ENCODE data around the gene REXO4. TPM values are rescaled to one million over a fixed set of nuclear protein-coding genes. Genes with fewer than 3 reads are reported as not detected.
"Not testable (repeated sequence)": the region's sequence is repeated elsewhere in the genome, so short reads cannot be mapped to it uniquely, and the experiment has no call there.

Gene REXO4
- total RNA-seq, result 15.1 TPM

GRCh38 chr9:133417541-133418461, at the start of gene REXO4:
TSS of gene REXO4 (minus strand) at chr9:133418010. CDS start at chr9:133417844, 166 bp downstream.
- peak; percentile 77 for DNase-seq

- no peak for DNase-seq
Observed at GRCh38 chr9:133467101-133467500, 49.3 kb upstream of the REXO4 start.

GRCh38 chr9:133465984-133466383, 48.2 kb upstream of the REXO4 start:
- no peak for DNase-seq

GRCh38 chr9:133464638-133465037, 46.8 kb upstream of the REXO4 start:
- DNase-seq, result no peak

GRCh38 chr9:133463864-133464615, 46.2 kb upstream of the REXO4 start:
- no peak for DNase-seq

- DNase-seq, result no peak
Observed at GRCh38 chr9:133463234-133463863, 45.5 kb upstream of the REXO4 start.

- no peak for DNase-seq
Observed at GRCh38 chr9:133461975-133462374, 44.2 kb upstream of the REXO4 start.

- no peak for DNase-seq
Observed at GRCh38 chr9:133460405-133461175, 42.8 kb upstream of the REXO4 start.

- DNase-seq, result peak; percentile 96
Observed at GRCh38 chr9:133459476-133460404, 41.9 kb upstream of the REXO4 start, which contains the start of gene CACFD1. TSS of gene CACFD1 (plus strand) at chr9:133459978. CDS start at chr9:133460067, 89 bp downstream.

- DNase-seq, result no peak
Observed at GRCh38 chr9:133458643-133459312, 41.0 kb upstream of the REXO4 start.

- no peak for DNase-seq
Observed at GRCh38 chr9:133457748-133458147, 39.9 kb upstream of the REXO4 start.

- DNase-seq, result no peak
Observed at GRCh38 chr9:133457233-133457632, 39.4 kb upstream of the REXO4 start.

- DNase-seq, result no peak
Observed at GRCh38 chr9:133456409-133456808, 38.6 kb upstream of the REXO4 start.

GRCh38 chr9:133455936-133456335, 38.1 kb upstream of the REXO4 start:
- DNase-seq, result no peak

GRCh38 chr9:133454943-133455673, 37.3 kb upstream of the REXO4 start:
- DNase-seq, result no peak

- no peak for DNase-seq
Observed at GRCh38 chr9:133454325-133454724, 36.5 kb upstream of the REXO4 start.

GRCh38 chr9:133453651-133454050, 35.8 kb upstream of the REXO4 start:
- DNase-seq, result no peak

- DNase-seq, result no peak
Observed at GRCh38 chr9:133452562-133452961, 34.8 kb upstream of the REXO4 start.

- DNase-seq, result not testable (repeated sequence)
Observed at GRCh38 chr9:133451865-133452264, 34.1 kb upstream of the REXO4 start.

Measured in occipital lobe (tissue), 2 donors.